GM23338 (cell line): ENCODE data around the gene GOLGA6C.

Experiments used
- POLR2AphosphoS5 ChIP-seq: IDR thresholded peaks from 2 replicates; pipeline ENCODE4 v1.6.1; 2016; ENCODE audit warnings: antibody characterized with exemption, low read depth
- ZNF114 ChIP-seq: fragments of 250-450 bp; sonication (Bioruptor Pico); IDR thresholded peaks from 2 replicates; pipeline ENCODE4 v1.5.0; 2020; ENCODE audit warnings: mild to moderate bottlenecking, moderate library complexity

- no peak for TF ChIP-seq ZNF114 (CRISPR knock-in tag)
- TF ChIP-seq POLR2AphosphoS5 = no peak
These were observed 48.9 kb upstream of the GOLGA6C start for GRCh38 chr15:75209289-75209676.
